KBM-7 (cell line): ENCODE measurements around the gene PICK1.
"Not testable (repeated sequence)": the region's sequence is repeated elsewhere in the genome, so short reads cannot be mapped to it uniquely, and the experiment has no call there.

ENCODE experiments used
- DNase-seq: peaks from one replicate; pipeline ENCODE4 v3.0.0-alpha.2; 2015
- in situ Hi-C: fragments of 300-500 bp; cut with MboI; formaldehyde crosslinking; loops from 2 replicates; pipeline ENCODE4 v1.14.3; 2020; ENCODE audit warnings: low sequenced_read_pairs, low pct_unique_long_range_greater_than_20kb, mixed read lengths

Gene PICK1

GRCh38 chr22:38029901-38030300 lies 27.3 kb upstream of the PICK1 start:
- in situ Hi-C loops = no loop called here

GRCh38 chr22:38030311-38031133 lies 26.7 kb upstream of the PICK1 start:
- DNase-seq = no peak
- in situ Hi-C loops = no loop called here

More at GRCh38 chr22:38029901-38030300, 27.3 kb upstream of the PICK1 start:
- DNase-seq = no peak

GRCh38 chr22:38031491-38031890 lies 25.7 kb upstream of the PICK1 start:
- in situ Hi-C loops = no loop called here

GRCh38 chr22:38032681-38033521 lies 24.3 kb upstream of the PICK1 start:
- in situ Hi-C loops = no loop called here
- DNase-seq = peak; percentile 39

More at GRCh38 chr22:38031491-38031890, 25.7 kb upstream of the PICK1 start:
- DNase-seq = no peak

GRCh38 chr22:38033522-38034277 lies 23.5 kb upstream of the PICK1 start:
- in situ Hi-C loops = no loop called here
- no peak for DNase-seq

GRCh38 chr22:38034278-38034882 lies 22.8 kb upstream of the PICK1 start:
- in situ Hi-C loops = no loop called here
- peak; percentile 80 for DNase-seq

- no peak for DNase-seq
- in situ Hi-C loops = no loop called here
These were observed 22.2 kb upstream of the PICK1 start for GRCh38 chr22:38034884-38035529.

GRCh38 chr22:38035530-38035885 lies 21.7 kb upstream of the PICK1 start:
- DNase-seq = no peak
- in situ Hi-C loops = no loop called here

GRCh38 chr22:38036392-38037062 lies 20.7 kb upstream of the PICK1 start:
- no peak for DNase-seq
- in situ Hi-C loops = no loop called here

GRCh38 chr22:38037367-38038150 lies 19.6 kb upstream of the PICK1 start:
- DNase-seq, in situ Hi-C loops: not testable (repeated sequence)

GRCh38 chr22:38038426-38038825 lies 18.8 kb upstream of the PICK1 start:
- in situ Hi-C loops = no loop called here
- no peak for DNase-seq

- no peak for DNase-seq
- in situ Hi-C loops = no loop called here
These were observed 18.1 kb upstream of the PICK1 start for GRCh38 chr22:38038890-38039812.

GRCh38 chr22:38040953-38041759 lies 16.0 kb upstream of the PICK1 start:
- DNase-seq = no peak
- in situ Hi-C loops = no loop called here

- DNase-seq = peak; percentile 33
- in situ Hi-C loops = no loop called here
These were observed 15.3 kb upstream of the PICK1 start for GRCh38 chr22:38041760-38042487.

GRCh38 chr22:38042488-38042790 lies 14.8 kb upstream of the PICK1 start:
- in situ Hi-C loops = no loop called here
- DNase-seq = peak; percentile 29
